NCI-H446 treated with DMSO at 0.1 percent for 48 hours (cell line): ENCODE measurements around the gene DRAXIN.
A peak's percentile ranks its signal among the peaks of the same experiment; 100 is the strongest.

Experiments
- DNase-seq: peaks from one replicate; lab custom pipeline; 2025; lab: John Stamatoyannopoulos, UW

Gene DRAXIN, protein sequence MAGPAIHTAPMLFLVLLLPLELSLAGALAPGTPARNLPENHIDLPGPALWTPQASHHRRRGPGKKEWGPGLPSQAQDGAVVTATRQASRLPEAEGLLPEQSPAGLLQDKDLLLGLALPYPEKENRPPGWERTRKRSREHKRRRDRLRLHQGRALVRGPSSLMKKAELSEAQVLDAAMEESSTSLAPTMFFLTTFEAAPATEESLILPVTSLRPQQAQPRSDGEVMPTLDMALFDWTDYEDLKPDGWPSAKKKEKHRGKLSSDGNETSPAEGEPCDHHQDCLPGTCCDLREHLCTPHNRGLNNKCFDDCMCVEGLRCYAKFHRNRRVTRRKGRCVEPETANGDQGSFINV

GRCh38 chr1:11691302-11691914 lies at the start of gene DRAXIN:
Gene DRAXIN, plus strand, starts transcription at chr1:11691710. Its CDS starts 14,549 bp downstream, at chr1:11706259.
- no peak for DNase-seq

- no peak for DNase-seq
Observed at GRCh38 chr1:11641776-11642305, 49.7 kb upstream of the DRAXIN start.

DNA sequence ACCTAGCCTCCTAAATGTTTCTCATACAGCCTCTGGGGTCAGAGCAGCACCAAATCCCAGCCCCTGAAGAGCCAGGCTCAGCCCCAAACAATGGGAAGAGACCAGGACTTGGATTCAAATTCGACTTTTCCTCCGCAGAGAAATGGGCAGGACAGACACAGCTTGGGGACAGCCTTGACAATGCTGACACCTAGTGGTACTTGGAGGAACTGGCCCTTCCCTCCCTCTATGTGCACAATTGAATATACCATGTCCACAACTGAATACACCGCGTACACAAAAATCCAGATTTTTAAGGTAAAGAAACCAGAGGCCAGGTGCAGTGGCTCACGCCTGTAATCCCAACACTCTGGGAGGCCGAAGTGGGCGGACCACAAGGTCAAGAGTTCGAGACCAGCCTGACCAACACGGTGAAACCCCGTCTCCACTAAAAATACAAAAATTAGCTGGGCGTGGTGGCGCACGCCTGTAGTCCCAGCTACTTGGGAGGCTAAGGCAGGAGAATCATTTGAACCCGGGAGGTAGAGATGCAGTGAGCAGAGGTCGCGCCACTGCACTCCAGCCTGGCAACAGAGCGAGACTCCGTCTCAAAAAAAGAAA lies 49.0 kb upstream of the DRAXIN start:
- DNase-seq = peak; percentile 7

- no peak for DNase-seq
Observed at GRCh38 chr1:11643782-11644181, 47.7 kb upstream of the DRAXIN start.

DNA sequence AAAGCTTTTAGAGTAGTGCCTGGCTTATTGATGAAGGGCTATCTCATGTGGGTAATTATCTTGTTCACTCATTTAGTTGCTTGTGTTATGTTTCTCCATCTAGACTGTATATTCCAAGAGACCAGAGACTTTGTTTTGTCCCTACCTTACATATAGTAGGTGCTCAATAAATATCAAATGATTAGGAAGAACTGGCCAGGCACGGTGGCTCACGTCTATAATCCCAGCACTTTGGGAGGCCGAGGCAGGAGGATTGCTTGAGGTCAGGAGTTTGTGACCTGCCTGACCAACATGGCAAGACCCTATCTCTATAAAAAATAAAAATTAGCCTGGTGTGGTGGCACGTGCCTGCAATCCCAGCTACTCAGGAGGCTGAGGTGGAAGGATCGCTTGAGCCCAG lies 46.2 kb upstream of the DRAXIN start:
- DNase-seq = no peak

- DNase-seq = peak; percentile 57
Observed at GRCh38 chr1:11645670-11646265, 45.7 kb upstream of the DRAXIN start.

- DNase-seq = no peak
Observed at GRCh38 chr1:11646317-11646716, 45.2 kb upstream of the DRAXIN start.

- no peak for DNase-seq
Observed at GRCh38 chr1:11647333-11647732, 44.2 kb upstream of the DRAXIN start.

DNA sequence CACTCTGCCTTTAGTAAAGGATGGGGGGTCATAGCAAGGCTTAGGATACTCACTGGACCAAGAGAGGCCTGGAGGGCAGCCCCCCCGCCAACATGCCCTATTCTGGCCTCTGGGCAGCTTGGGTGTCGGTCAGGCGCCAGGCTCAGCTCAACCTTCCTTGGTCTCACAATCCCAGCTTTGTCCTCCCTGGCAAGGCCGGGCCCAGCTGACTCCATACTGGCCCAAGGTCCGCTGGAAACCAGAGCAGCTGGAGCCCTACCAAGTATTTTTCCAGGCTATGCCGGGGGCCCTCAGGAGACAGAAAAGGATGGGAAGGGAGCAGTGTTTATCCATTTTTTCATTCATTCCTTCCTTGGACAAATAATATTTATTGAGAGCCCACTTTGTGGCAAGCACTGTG lies 43.5 kb upstream of the DRAXIN start:
- no peak for DNase-seq

- DNase-seq = no peak
Observed at GRCh38 chr1:11648732-11649158, 42.8 kb upstream of the DRAXIN start.

GRCh38 chr1:11649237-11649623 lies 42.3 kb upstream of the DRAXIN start:
- DNase-seq = no peak

- DNase-seq = no peak
Observed at GRCh38 chr1:11649624-11650330, 41.7 kb upstream of the DRAXIN start.

DNA sequence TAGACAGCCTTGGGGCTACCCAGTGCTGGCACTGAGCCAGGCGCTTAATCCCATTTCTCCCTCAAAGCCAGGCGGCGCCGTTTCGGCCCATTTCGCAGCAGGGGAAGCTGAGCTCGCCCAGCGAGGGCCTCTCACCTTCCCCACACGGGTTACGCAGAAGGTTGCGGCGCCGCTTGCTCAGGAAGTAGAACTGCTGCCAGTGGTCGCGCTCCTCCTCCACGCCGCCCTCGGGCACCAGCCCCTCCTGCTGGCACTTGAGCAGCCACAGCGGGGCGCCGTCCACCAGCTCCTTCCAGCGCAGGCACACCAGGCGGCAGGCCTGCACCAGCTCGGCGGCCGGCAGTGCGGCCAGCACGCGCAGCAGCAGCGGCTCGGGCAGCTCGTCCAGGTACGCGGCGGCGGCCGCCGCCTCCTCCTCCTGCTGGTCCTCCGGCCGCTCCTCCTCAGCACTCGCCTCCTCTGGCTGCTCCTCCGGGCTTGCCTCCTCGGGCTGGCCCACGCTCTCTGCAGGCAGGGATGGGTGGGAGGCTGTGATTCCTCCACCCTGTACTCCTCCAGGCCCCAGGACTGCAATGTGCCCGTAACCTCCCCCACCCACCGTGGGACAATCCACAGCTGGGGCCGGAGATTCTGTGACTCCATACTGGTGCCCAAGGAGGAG lies 41.0 kb upstream of the DRAXIN start:
- no peak for DNase-seq

GRCh38 chr1:11651017-11651416 lies 40.5 kb upstream of the DRAXIN start:
- DNase-seq = no peak

- DNase-seq = no peak
Observed at GRCh38 chr1:11652203-11652780, 39.2 kb upstream of the DRAXIN start.

GRCh38 chr1:11653101-11653860 lies 38.2 kb upstream of the DRAXIN start:
- DNase-seq = no peak

DNA sequence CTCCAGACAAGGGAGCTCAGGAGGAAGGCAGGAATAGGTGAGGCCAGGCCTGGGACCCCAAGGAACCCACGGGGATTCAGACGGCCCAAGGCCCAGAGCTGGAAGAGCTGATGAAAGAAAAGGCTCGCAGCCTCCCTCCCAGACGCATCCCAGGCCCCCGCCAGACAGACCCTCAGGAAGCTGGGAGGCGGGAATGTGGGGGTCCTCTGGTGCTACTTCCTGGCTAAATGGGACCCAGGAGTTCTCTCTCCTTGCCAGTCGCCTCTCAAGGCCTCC lies 37.7 kb upstream of the DRAXIN start:
- DNase-seq = no peak

DNA sequence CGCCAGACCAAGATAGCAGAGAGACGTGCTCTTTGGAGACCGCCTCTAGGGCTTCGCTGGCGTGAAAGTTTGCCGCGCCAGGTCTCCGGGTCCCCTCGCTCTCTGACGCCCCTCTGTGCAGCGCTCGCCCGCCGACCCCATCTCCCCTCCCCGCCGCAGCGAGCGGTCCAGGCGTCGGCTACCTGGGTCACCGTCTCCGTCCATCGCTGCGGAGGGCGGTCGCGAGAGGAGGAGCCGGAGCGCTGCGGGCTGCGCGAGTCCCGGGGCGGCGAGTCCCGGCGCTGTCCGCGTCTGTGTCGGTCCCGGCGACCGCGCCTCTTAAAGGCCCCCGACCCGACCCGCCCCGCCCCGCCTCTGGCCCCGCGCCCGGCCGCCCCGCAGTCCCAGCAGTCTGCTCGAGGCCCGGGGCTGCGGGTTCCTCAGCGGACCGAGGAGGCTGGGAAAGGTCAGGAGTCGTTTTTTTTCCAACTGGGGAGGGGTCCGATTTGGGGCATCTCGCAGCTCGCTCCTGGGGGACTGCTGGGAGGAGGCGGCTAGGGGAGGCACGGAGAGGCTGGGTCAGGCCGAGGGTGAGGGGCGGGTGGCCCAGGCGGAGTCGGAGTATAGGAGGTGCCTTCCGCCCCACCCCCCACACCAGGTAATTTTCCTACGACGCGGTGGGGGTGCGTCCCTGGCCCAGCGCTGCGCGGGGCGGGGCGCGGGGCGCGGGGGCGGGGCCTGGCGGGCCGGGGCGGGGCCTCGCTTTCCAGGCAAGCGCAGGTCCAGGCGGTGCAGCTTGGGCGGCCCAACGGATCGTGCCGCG lies 37.2 kb upstream of the DRAXIN start, which contains the start of the genes FBXO2 and FBXO44:
Gene FBXO2 (minus strand): TSS at position 293 of the 802 bp plus-strand sequence. CDS start 89 bp downstream, at position 204.
Gene FBXO44 (plus strand): TSS at position 741 of the 802 bp plus-strand sequence. CDS start 959 bp downstream, outside the sequence.
- DNase-seq = no peak
